Gastrocnemius medialis (tissue), 4 donors: ENCODE measurements around the gene CRYBG3. TPM values are rescaled to one million over a fixed set of nuclear protein-coding genes. Genes with fewer than 3 reads are reported as not detected.

ENCODE experiments used
- ATAC-seq, 2 donors: fragments of 150-250 bp; one replicate each; pipeline ENCODE4 v1.9.1; 2016
- DNase-seq, 2 donors: peaks; one replicate each; pipeline ENCODE4 v3.0.0-alpha.2; 2019
- H3K27ac ChIP-seq, 4 donors: fragments of 200-600 bp; sonication (generic); 1 replicate in 1 of 4; 2 replicates in 3 of 4; pipeline ENCODE4 v1.5.1; 2016 to 2018; ENCODE audit warnings: mild to moderate bottlenecking in 2 of 4, moderate library complexity in 1 of 4
- H3K27me3 ChIP-seq, 3 donors: fragments of 200-600 bp; sonication (generic) in 2 of 3; 1 replicate in 1 of 3; 2 replicates in 2 of 3; pipeline versions ENCODE4 v1.5.1 to v1.6.0; 2016 to 2019; ENCODE audit warnings: mild to moderate bottlenecking in 1 of 3, moderate library complexity in 1 of 3
- H3K36me3 ChIP-seq, 2 donors: fragments of 200-600 bp; sonication (generic) in 1 of 2; one replicate each; pipeline ENCODE4 v1.5.1; 2017 to 2018
- H3K4me1 ChIP-seq, 2 donors: fragments of 200-600 bp; sonication (generic) in 1 of 2; one replicate each; pipeline ENCODE4 v1.5.1; 2016 to 2017; ENCODE audit warnings: mild to moderate bottlenecking in 2 of 2
- H3K4me3 ChIP-seq, 4 donors: fragments of 200-600 bp; sonication (generic) in 3 of 4; 1 replicate in 1 of 4; 2 replicates in 3 of 4; pipeline ENCODE4 v1.5.1; 2016 to 2019; ENCODE audit warnings: mild to moderate bottlenecking in 2 of 4
- H3K9me3 ChIP-seq, 3 donors: fragments of 200-600 bp; sonication (generic) in 2 of 3; 1 replicate in 1 of 3; 2 replicates in 2 of 3; pipeline ENCODE4 v1.5.1; 2016 to 2019
- CTCF ChIP-seq, 5 experiments: fragments of 450-650 bp in 3 of 5; fragments of 200-600 bp in 2 of 5; sonication (generic) in 2 of 5; IDR thresholded peaks in 4 of 5; conservative IDR thresholded peaks in 1 of 5; 1 replicate in 4 of 5; 2 replicates in 1 of 5; pipeline ENCODE4 v1.5.1; 2016 to 2019; ENCODE audit warnings: antibody characterized with exemption in 5 of 5, mild to moderate bottlenecking in 3 of 5, moderate library complexity in 3 of 5
- POLR2A ChIP-seq, 2 donors: fragments of 450-650 bp; IDR thresholded peaks; one replicate each; pipeline ENCODE4 v1.6.1; 2017; ENCODE audit warnings: antibody characterized with exemption in 2 of 2, mild to moderate bottlenecking in 2 of 2, moderate library complexity in 2 of 2
- in situ Hi-C, 4 donors: fragments of 200-750 bp; cut with MboI; loops; one replicate each; pipeline versions ENCODE4 v1.15.0 to v1.8.0; 2017; ENCODE audit warnings: low sequenced_read_pairs in 4 of 4
- intact Hi-C: fragments of 100-400 bp; cut with DNase I; formaldehyde crosslinking; loops from one replicate; pipeline ENCODE4 v1.15.1; 2023; ENCODE audit warnings: low total_unique reads
- total RNA-seq, 4 donors: library from RNA; depleted of rRNA; stranded (reverse); fragments of >200 nt; gene quantifications; one replicate each; pipeline versions ENCODE4 v1.1.0 to v1.2.3, GENCODE V29; 2016

CRYBG3 gene
- total RNA-seq, 4 donors from 2014 or later, result 23.0 to 47.3 (median 24.8) TPM

- Histone ChIP-seq H3K9me3 (no peaks in the 10 kb centered on the region), H3K4me3 (peak overlapping the region; percentile 94 to 97 (median 96)), H3K36me3 (no peaks in the 10 kb centered on the region), H3K27ac (peak overlapping the region; percentile 89 to 97 (median 95)), H3K4me1 (peaks cover 49 to 52% of the 10 kb centered on the region in 2 donors), H3K27me3 (no peaks in the 10 kb centered on the region)
- in situ Hi-C loops, result no loop called here
- peak; percentile 30 to 46 for DNase-seq
- peak; percentile 21 to 64 for TF ChIP-seq POLR2A (IDR thresholded peaks at IDR 0.05)
- no peak for TF ChIP-seq CTCF (IDR thresholded peaks at IDR 0.05 in 4 of 5, conservative IDR thresholded peaks at IDR 0.05 in 1 of 5)
- intact Hi-C loops, result loop anchor here (2.0 to 5.0 kb wide), 4 partner anchors 59 to 699 kb away; partner anchors contain the start of genes ARL6, CLDND1 and RIOX2
- ATAC-seq, result peak; percentile 45 to 62
Observed at GRCh38 chr3:97823046-97824004, 1.5 kb downstream of the CRYBG3 start.

- H3K36me3 ChIP-seq, result no peaks in the 10 kb centered on the region
- ATAC-seq (peak in 1 of 2 donors; percentile 11), DNase-seq (no peak)
- in situ Hi-C loops, result no loop called here
- no peaks in the 10 kb centered on the region for H3K9me3 ChIP-seq
- H3K4me1 ChIP-seq, result peaks cover 57 to 64% of the 10 kb centered on the region in 2 donors
- TF ChIP-seq POLR2A (IDR thresholded peaks at IDR 0.05) (no peak), CTCF (IDR thresholded peaks at IDR 0.05 in 4 of 5, conservative IDR thresholded peaks at IDR 0.05 in 1 of 5) (no peak)
- peak overlapping the region in 1 of 4 donors; percentile 19 for H3K4me3 ChIP-seq
- no peaks in the 10 kb centered on the region for H3K27me3 ChIP-seq
- peak overlapping the region; percentile 89 to 97 (median 95) for H3K27ac ChIP-seq
- intact Hi-C loops, result no loop called here
Observed at GRCh38 chr3:97825101-97825500, 3.3 kb downstream of the CRYBG3 start.

GRCh38 chr3:97827741-97828471 lies 6.1 kb downstream of the CRYBG3 start:
- Histone ChIP-seq H3K27me3 (no peaks in the 10 kb centered on the region), H3K9me3 (no peaks in the 10 kb centered on the region), H3K27ac (no peak overlapping the region), H3K4me1 (peaks cover 60 to 64% of the 10 kb centered on the region in 2 donors), H3K4me3 (no peak overlapping the region), H3K36me3 (no peaks in the 10 kb centered on the region)
- intact Hi-C loops (no loop called here), in situ Hi-C loops (no loop called here)
- DNase-seq, result no peak
- no peak for ATAC-seq
- TF ChIP-seq CTCF (IDR thresholded peaks at IDR 0.05 in 4 of 5, conservative IDR thresholded peaks at IDR 0.05 in 1 of 5) (no peak), POLR2A (IDR thresholded peaks at IDR 0.05) (no peak)

GRCh38 chr3:97829198-97829597 lies 7.4 kb downstream of the CRYBG3 start:
- intact Hi-C loops, result no loop called here
- TF ChIP-seq POLR2A (IDR thresholded peaks at IDR 0.05), result no peak
- no peak for TF ChIP-seq CTCF (IDR thresholded peaks at IDR 0.05 in 4 of 5, conservative IDR thresholded peaks at IDR 0.05 in 1 of 5)
- Histone ChIP-seq H3K4me3 (no peak overlapping the region), H3K27me3 (no peaks in the 10 kb centered on the region), H3K4me1 (peaks cover 49 to 54% of the 10 kb centered on the region in 2 donors), H3K9me3 (no peaks in the 10 kb centered on the region), H3K36me3 (no peaks in the 10 kb centered on the region), H3K27ac (no peak overlapping the region)
- DNase-seq, result no peak
- ATAC-seq, result no peak
- in situ Hi-C loops, result no loop called here
